Hepatocyte (in vitro differentiated cells): ENCODE data around the gene PRKCA. TPM values are rescaled to one million over a fixed set of nuclear protein-coding genes. Genes with fewer than 3 reads are reported as not detected.
A peak's percentile ranks its signal among the peaks of the same experiment; 100 is the strongest.

Experiments used
- DNase-seq: peaks from one replicate; pipeline ENCODE4 v3.0.0-alpha.2; 2016; ENCODE audit warnings: low spot score
- H2AFZ ChIP-seq: fragments of 200-600 bp; sonication (generic); 2 replicates; pipeline ENCODE4 v1.6.0; 2016; ENCODE audit warnings: antibody characterized with exemption, mild to moderate bottlenecking
- H3K27ac ChIP-seq: fragments of 200-600 bp; sonication (generic); 2 replicates; pipeline ENCODE4 v1.5.1; 2016; ENCODE audit warnings: mild to moderate bottlenecking
- H3K27me3 ChIP-seq: fragments of 200-600 bp; sonication (generic); 2 replicates; pipeline ENCODE4 v1.6.1; 2016
- H3K36me3 ChIP-seq: fragments of 200-600 bp; sonication (generic); replicated peaks from 2 replicates; pipeline ENCODE4 v1.5.1; 2016; ENCODE audit warnings: low read depth; ENCODE audit not compliant: insufficient read depth
- H3K4me1 ChIP-seq: fragments of 200-600 bp; sonication (generic); 2 replicates; pipeline ENCODE4 v1.5.1; 2016; ENCODE audit warnings: mild to moderate bottlenecking, moderate library complexity; ENCODE audit not compliant: insufficient read depth
- H3K4me2 ChIP-seq: fragments of 200-600 bp; sonication (generic); 2 replicates; pipeline ENCODE4 v1.6.0; 2016
- H3K4me3 ChIP-seq: fragments of 200-600 bp; sonication (generic); 2 replicates; pipeline ENCODE4 v1.5.1; 2016; ENCODE audit warnings: mild to moderate bottlenecking
- H3K79me2 ChIP-seq: fragments of 200-600 bp; sonication (generic); 2 replicates; pipeline ENCODE4 v1.6.0; 2017; ENCODE audit warnings: mild to moderate bottlenecking
- H3K9me2 ChIP-seq: fragments of 200-600 bp; sonication (generic); replicated peaks from 2 replicates; pipeline ENCODE4 v1.6.0; 2017; ENCODE audit warnings: mild to moderate bottlenecking; ENCODE audit not compliant: insufficient read depth
- H3K9me3 ChIP-seq: fragments of 200-600 bp; sonication (generic); 2 replicates; pipeline ENCODE4 v1.5.1; 2016; ENCODE audit warnings: low read depth, mild to moderate bottlenecking
- H4K20me1 ChIP-seq: fragments of 200-600 bp; sonication (generic); 2 replicates; pipeline ENCODE4 v1.6.0; 2016; ENCODE audit warnings: mild to moderate bottlenecking; ENCODE audit not compliant: insufficient read depth, poor library complexity, severe bottlenecking
- EZH2 ChIP-seq: fragments of 200-600 bp; sonication (generic); IDR thresholded peaks from 2 replicates; pipeline ENCODE4 v1.6.1; 2016; ENCODE audit warnings: antibody characterized with exemption, mild to moderate bottlenecking, borderline replicate concordance
- EZH2phosphoT487 ChIP-seq: fragments of 200-600 bp; sonication (generic); IDR thresholded peaks from one replicate; pipeline ENCODE4 v1.6.1; 2018; ENCODE audit warnings: antibody characterized with exemption, mild to moderate bottlenecking, low read depth, moderate library complexity; ENCODE audit not compliant: unreplicated experiment, severe bottlenecking
- WGBS: methylation state at CpG from one replicate; pipeline ENCODE4 v1.1.6; 2016; ENCODE audit warnings: low lambda C conversion rate; ENCODE audit errors: missing lambda C conversion rate; 5-methylcytosine and 5-hydroxymethylcytosine counted together
- polyA plus RNA-seq: library from polyadenylated mRNA; unstranded; fragments of >200 nt; fragmentation: Nextera tagmentation; extraction: Ambion mirVana; gene quantifications from 2 replicates; pipeline ENCODE4 v1.2.1, GENCODE V29; 2016
- total RNA-seq: library from RNA; depleted of rRNA; stranded (reverse); fragments of >200 nt; gene quantifications from 2 replicates; pipeline ENCODE4 v1.2.3, GENCODE V29; 2014
- TF ChIP-seq, protein P1 (sequence below): fragments of 200-600 bp; sonication (generic); IDR thresholded peaks from 2 replicates; pipeline ENCODE4 v1.5.1; 2016; ENCODE audit warnings: antibody characterized with exemption, mild to moderate bottlenecking; ENCODE audit not compliant: poor library complexity

The PRKCA gene
- total and polyA plus RNA-seq, 2 experiments from 2014 or later = 5.9 to 18.5 TPM

DNA sequence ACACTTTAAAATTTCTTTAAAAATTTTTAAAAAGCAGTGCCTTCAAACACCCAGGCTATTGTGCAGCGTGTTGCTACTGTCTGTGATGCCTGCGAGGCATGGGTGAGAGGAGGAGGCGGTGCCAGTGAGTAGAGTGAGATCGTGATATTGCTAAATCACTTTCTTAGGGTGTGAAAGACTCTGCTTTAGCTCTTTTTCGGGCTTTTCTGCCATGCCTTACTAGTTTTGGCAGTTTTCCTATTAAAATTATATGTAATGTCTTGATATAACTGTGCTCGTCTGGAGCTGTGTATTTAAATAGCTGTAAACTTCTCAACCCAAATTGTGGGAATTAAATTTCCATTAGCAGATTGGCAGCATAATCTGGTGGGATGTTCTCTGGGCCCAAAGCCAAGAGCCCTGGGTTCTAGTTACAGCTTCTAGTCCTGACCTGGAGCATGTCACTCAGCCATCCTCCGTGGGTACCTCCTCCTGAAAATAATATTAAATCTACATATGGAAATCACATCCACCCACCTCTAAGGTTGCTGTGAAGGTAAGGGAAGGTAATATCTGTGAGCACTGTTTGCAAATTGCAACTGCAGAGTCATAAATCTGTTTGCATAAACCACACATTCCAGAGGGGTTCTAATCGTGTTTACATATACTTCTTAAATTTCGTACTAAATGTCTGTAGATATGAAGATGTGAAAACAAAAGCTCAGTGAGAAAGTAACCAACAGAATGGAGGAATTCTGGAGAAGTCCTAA is 268.2 kb downstream of the PRKCA start:
- Histone ChIP-seq H3K79me2 (no peaks in the 10 kb centered on the region), H3K36me3 (no peaks in the 10 kb centered on the region), H3K4me3 (no peak overlapping the region), H3K4me1 (no peaks in the 10 kb centered on the region), H3K9me2 (no peaks in the 10 kb centered on the region), H3K4me2 (no peak overlapping the region), H3K27ac (no peak overlapping the region), H2AFZ (no peak overlapping the region), H3K9me3 (no peaks in the 10 kb centered on the region), H3K27me3 (no peaks in the 10 kb centered on the region), H4K20me1 (no peaks in the 10 kb centered on the region)
- WGBS = 57% methylated on average over 9 of the region's 9 CpGs
- no peak for DNase-seq
- TF ChIP-seq, protein P1, sequence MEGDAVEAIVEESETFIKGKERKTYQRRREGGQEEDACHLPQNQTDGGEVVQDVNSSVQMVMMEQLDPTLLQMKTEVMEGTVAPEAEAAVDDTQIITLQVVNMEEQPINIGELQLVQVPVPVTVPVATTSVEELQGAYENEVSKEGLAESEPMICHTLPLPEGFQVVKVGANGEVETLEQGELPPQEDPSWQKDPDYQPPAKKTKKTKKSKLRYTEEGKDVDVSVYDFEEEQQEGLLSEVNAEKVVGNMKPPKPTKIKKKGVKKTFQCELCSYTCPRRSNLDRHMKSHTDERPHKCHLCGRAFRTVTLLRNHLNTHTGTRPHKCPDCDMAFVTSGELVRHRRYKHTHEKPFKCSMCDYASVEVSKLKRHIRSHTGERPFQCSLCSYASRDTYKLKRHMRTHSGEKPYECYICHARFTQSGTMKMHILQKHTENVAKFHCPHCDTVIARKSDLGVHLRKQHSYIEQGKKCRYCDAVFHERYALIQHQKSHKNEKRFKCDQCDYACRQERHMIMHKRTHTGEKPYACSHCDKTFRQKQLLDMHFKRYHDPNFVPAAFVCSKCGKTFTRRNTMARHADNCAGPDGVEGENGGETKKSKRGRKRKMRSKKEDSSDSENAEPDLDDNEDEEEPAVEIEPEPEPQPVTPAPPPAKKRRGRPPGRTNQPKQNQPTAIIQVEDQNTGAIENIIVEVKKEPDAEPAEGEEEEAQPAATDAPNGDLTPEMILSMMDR = no peak
- TF ChIP-seq EZH2 = no peak
- TF ChIP-seq EZH2phosphoT487 = no peak

DNA sequence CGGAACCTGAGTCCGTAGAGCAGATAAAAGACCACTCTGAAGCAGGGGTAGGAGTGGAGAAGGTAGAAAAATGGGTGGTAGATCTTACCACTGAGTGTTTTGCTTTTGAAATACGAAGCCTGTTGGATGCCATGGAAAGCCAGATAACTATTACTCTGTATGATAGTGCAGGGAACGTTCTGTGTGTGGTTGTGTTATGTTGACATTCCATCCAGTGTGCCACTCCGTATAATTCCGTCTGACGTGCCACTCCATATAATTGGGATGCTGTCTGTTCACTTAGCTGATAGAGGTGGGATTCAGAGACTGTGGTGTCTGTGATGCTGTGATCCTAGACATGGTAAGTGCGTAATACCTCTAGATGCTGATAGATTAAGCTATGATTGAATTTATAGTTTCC is 269.3 kb downstream of the PRKCA start:
- no peak overlapping the region for H3K27ac ChIP-seq
- H3K9me2 ChIP-seq = no peaks in the 10 kb centered on the region
- no peak overlapping the region for H2AFZ ChIP-seq
- no peaks in the 10 kb centered on the region for H3K9me3 ChIP-seq
- no peak for DNase-seq
- H4K20me1 ChIP-seq = no peaks in the 10 kb centered on the region
- no peaks in the 10 kb centered on the region for H3K79me2 ChIP-seq
- H3K4me1 ChIP-seq = no peaks in the 10 kb centered on the region
- H3K36me3 ChIP-seq = no peaks in the 10 kb centered on the region
- TF ChIP-seq EZH2 = no peak
- no peak for TF ChIP-seq EZH2phosphoT487
- TF ChIP-seq, protein P1 = no peak
- H3K4me2 ChIP-seq = no peak overlapping the region
- WGBS = 74% methylated on average over 8 of the region's 8 CpGs
- H3K27me3 ChIP-seq = no peaks in the 10 kb centered on the region
- no peak overlapping the region for H3K4me3 ChIP-seq

DNA sequence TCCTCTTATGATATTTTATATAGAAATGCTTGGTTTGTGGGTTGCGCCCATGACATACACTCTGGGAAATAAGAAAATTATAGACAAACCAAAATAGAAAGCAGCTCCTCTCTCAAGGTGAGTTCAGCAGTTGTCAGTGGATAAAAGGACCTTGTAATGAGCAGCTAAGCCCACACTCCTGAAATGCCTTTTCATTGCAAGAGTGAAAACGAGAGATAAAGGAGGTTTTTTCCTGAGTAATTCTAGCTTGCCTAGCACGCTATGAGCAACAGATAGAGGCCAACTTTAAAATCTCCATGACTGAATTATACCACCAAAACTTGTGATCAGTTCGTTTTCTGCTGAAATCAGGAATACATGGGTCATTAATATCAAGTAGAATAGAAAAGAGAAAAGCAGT is 270.7 kb downstream of the PRKCA start:
- 61% methylated on average over 4 of the region's 4 CpGs for WGBS
- H4K20me1 ChIP-seq = no peaks in the 10 kb centered on the region

More for the DNA sequence above, 270.7 kb downstream of the PRKCA start:
- H3K9me2 ChIP-seq = no peaks in the 10 kb centered on the region
- no peak for DNase-seq
- no peaks in the 10 kb centered on the region for H3K36me3 ChIP-seq
- H3K4me3 ChIP-seq = no peak overlapping the region
- no peak overlapping the region for H3K4me2 ChIP-seq
- H3K79me2 ChIP-seq = no peaks in the 10 kb centered on the region
- no peak overlapping the region for H2AFZ ChIP-seq
- TF ChIP-seq EZH2phosphoT487 (no peak), EZH2 (no peak)
- TF ChIP-seq, protein P1 = no peak
- H3K4me1 ChIP-seq = no peaks in the 10 kb centered on the region
- H3K27ac ChIP-seq = peak overlapping the region; percentile 36
- H3K9me3 ChIP-seq = no peaks in the 10 kb centered on the region
- H3K27me3 ChIP-seq = no peaks in the 10 kb centered on the region
